Astrocyte (in vitro differentiated cells and primary cell): ENCODE data around the gene PHF1. TPM values are rescaled to one million over a fixed set of nuclear protein-coding genes. Genes with fewer than 3 reads are reported as not detected.

Source experiments
- DNase-seq: peaks from one replicate; pipeline ENCODE4 v3.0.0-alpha.2; 2010; ENCODE audit warnings: low read depth
- FAIRE-seq: peaks from 2 replicates; lab custom pipeline; 2011; peaks lifted over from hg19 to GRCh38; lab: Jason Lieb, UNC
- H2AFZ ChIP-seq: 2 replicates; pipeline ENCODE4 v1.6.0; 2012; ENCODE audit warnings: low read depth, low read length, inconsistent platforms
- H3K27ac ChIP-seq: 2 replicates; pipeline ENCODE4 v1.5.1; 2011; ENCODE audit warnings: low read depth, low read length, inconsistent platforms
- H3K27me3 ChIP-seq: 2 replicates; pipeline ENCODE4 v1.6.0; 2011; ENCODE audit warnings: low read length, inconsistent platforms; ENCODE audit not compliant: insufficient read depth
- H3K36me3 ChIP-seq: 2 replicates; pipeline ENCODE4 v1.5.1; 2011; ENCODE audit warnings: low read length, inconsistent platforms; ENCODE audit not compliant: insufficient read depth
- H3K4me1 ChIP-seq: 2 replicates; pipeline ENCODE4 v1.5.1; 2011; ENCODE audit warnings: low read length, inconsistent platforms; ENCODE audit not compliant: insufficient read depth
- H3K4me2 ChIP-seq: 2 replicates; pipeline ENCODE4 v1.6.0; 2012; ENCODE audit warnings: low read length, inconsistent platforms
- H3K4me3 ChIP-seq: 2 replicates; pipeline ENCODE4 v1.5.1; 2011; ENCODE audit warnings: low read depth, mild to moderate bottlenecking, low read length, inconsistent platforms; ENCODE audit not compliant: insufficient read depth
- H3K79me2 ChIP-seq: 2 replicates; pipeline ENCODE4 v1.6.0; 2012; ENCODE audit warnings: mild to moderate bottlenecking, low read length, inconsistent platforms; ENCODE audit not compliant: insufficient read depth
- H3K9ac ChIP-seq: 2 replicates; pipeline ENCODE4 v1.6.0; 2012; ENCODE audit warnings: mild to moderate bottlenecking, low read length, inconsistent platforms
- H3K9me3 ChIP-seq: 2 replicates; pipeline ENCODE4 v1.5.1; 2012; ENCODE audit warnings: low read depth, mild to moderate bottlenecking, low read length, inconsistent platforms; ENCODE audit not compliant: insufficient read depth
- H4K20me1 ChIP-seq: 2 replicates; pipeline ENCODE4 v1.6.0; 2012; ENCODE audit warnings: low read length, inconsistent platforms; ENCODE audit not compliant: insufficient read depth
- H3K27ac Mint-ChIP-seq: one replicate; pipeline ENCODE4 v1.8.0; 2021; ENCODE audit warnings: mild to moderate bottlenecking, mixed read lengths; ENCODE audit not compliant: unreplicated experiment
- H3K27me3 Mint-ChIP-seq: one replicate; pipeline ENCODE4 v1.8.0; 2021; ENCODE audit warnings: low read depth, mixed read lengths; ENCODE audit not compliant: unreplicated experiment
- H3K36me3 Mint-ChIP-seq: one replicate; pipeline ENCODE4 v1.8.0; 2021; ENCODE audit warnings: low read depth, mixed read lengths; ENCODE audit not compliant: unreplicated experiment
- H3K4me1 Mint-ChIP-seq: one replicate; pipeline ENCODE4 v1.8.0; 2021; ENCODE audit warnings: low read depth, mixed read lengths; ENCODE audit not compliant: unreplicated experiment
- H3K4me3 Mint-ChIP-seq: one replicate; pipeline ENCODE4 v1.8.0; 2021; ENCODE audit warnings: mild to moderate bottlenecking, moderate library complexity, mixed read lengths; ENCODE audit not compliant: unreplicated experiment
- H3K9me3 Mint-ChIP-seq: one replicate; pipeline ENCODE4 v1.8.0; 2021; ENCODE audit warnings: mild to moderate bottlenecking, mixed read lengths; ENCODE audit not compliant: unreplicated experiment
- EZH2 ChIP-seq: IDR thresholded peaks from 2 replicates; pipeline ENCODE4 v1.6.1; 2012; ENCODE audit warnings: mild to moderate bottlenecking, low read length, inconsistent platforms; ENCODE audit not compliant: insufficient read depth
- total RNA-seq: library from RNA; stranded (reverse); gene quantifications from 2 replicates; pipeline ENCODE4 v1.2.1, GENCODE V29; 2021
- TF ChIP-seq, protein P1 (sequence below): IDR thresholded peaks from 2 replicates; pipeline ENCODE4 v1.5.1; 2011; ENCODE audit warnings: low read depth, mild to moderate bottlenecking, inconsistent platforms, low read length, moderate library complexity; ENCODE audit not compliant: insufficient read depth

PHF1 gene
- total RNA-seq, 1 donor from 2014 or later: 34.3 TPM

DNA sequence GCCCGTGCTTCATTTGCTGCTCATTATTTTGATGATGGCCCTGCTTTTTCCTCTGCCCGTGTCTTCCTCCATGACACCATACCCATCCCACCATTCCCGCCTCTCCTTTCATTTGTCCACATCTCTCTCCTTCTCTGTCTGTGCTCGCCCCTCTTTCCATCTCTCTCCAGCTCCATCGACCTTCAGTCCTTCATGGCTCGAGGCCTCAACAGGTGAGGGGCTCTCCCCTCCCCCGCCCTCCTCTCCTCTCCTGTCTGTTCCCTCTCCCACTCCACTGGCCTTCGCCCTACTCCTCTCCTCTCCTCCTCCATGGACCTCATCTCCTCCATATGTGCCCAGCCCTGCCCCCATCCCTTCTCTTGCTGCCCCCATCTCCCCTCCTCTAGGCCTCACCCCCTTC is 31.5 kb downstream of the PHF1 start:
- Mint-ChIP-seq H3K9me3 (no peaks in the 10 kb centered on the region), H3K4me1 (peaks cover 4% of the 10 kb centered on the region), H3K27me3 (no peaks in the 10 kb centered on the region), H3K4me3 (no peak overlapping the region), H3K27ac (no peak overlapping the region), H3K36me3 (peaks cover 40% of the 10 kb centered on the region)
- no peaks in the 10 kb centered on the region for H3K9me3 ChIP-seq
- H3K4me2 ChIP-seq: no peak overlapping the region
- DNase-seq (no peak), FAIRE-seq (no peak)
- no peaks in the 10 kb centered on the region for H3K79me2 ChIP-seq
- TF ChIP-seq EZH2: no peak
- TF ChIP-seq, protein P1, sequence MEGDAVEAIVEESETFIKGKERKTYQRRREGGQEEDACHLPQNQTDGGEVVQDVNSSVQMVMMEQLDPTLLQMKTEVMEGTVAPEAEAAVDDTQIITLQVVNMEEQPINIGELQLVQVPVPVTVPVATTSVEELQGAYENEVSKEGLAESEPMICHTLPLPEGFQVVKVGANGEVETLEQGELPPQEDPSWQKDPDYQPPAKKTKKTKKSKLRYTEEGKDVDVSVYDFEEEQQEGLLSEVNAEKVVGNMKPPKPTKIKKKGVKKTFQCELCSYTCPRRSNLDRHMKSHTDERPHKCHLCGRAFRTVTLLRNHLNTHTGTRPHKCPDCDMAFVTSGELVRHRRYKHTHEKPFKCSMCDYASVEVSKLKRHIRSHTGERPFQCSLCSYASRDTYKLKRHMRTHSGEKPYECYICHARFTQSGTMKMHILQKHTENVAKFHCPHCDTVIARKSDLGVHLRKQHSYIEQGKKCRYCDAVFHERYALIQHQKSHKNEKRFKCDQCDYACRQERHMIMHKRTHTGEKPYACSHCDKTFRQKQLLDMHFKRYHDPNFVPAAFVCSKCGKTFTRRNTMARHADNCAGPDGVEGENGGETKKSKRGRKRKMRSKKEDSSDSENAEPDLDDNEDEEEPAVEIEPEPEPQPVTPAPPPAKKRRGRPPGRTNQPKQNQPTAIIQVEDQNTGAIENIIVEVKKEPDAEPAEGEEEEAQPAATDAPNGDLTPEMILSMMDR: no peak
- peaks cover 11% of the 10 kb centered on the region for H4K20me1 ChIP-seq
- H3K4me3 ChIP-seq: no peak overlapping the region
- H3K4me1 ChIP-seq: peaks cover 3% of the 10 kb centered on the region
- H3K27me3 ChIP-seq: no peaks in the 10 kb centered on the region
- no peak overlapping the region for H3K27ac ChIP-seq
- H2AFZ ChIP-seq: no peak overlapping the region
- peaks cover 11% of the 10 kb centered on the region for H3K36me3 ChIP-seq
- H3K9ac ChIP-seq: no peak overlapping the region

DNA sequence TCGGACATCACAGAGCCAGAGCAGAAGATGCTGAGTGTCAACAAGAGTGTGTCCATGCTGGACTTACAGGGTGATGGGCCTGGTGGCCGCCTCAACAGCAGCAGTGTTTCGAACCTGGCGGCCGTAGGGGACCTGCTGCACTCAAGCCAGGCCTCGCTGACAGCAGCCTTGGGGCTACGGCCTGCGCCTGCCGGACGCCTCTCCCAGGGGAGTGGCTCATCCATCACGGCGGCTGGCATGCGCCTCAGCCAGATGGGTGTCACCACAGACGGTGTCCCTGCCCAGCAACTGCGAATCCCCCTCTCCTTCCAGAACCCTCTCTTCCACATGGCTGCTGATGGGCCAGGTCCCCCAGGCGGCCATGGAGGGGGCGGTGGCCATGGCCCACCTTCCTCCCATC is 32.2 kb downstream of the PHF1 start:
- H3K36me3 ChIP-seq: peaks cover 6% of the 10 kb centered on the region
- Mint-ChIP-seq H3K27ac (no peak overlapping the region), H3K4me1 (peaks cover 4% of the 10 kb centered on the region), H3K36me3 (peaks cover 43% of the 10 kb centered on the region), H3K27me3 (no peaks in the 10 kb centered on the region), H3K9me3 (no peaks in the 10 kb centered on the region), H3K4me3 (no peak overlapping the region)
- H4K20me1 ChIP-seq: peaks cover 11% of the 10 kb centered on the region
- no peak overlapping the region for H3K9ac ChIP-seq
- H3K4me2 ChIP-seq: no peak overlapping the region
- H3K79me2 ChIP-seq: no peaks in the 10 kb centered on the region
- H2AFZ ChIP-seq: no peak overlapping the region
- peaks cover 3% of the 10 kb centered on the region for H3K4me1 ChIP-seq
- FAIRE-seq (no peak), DNase-seq (no peak)
- no peak for TF ChIP-seq EZH2
- TF ChIP-seq, protein P1: no peak
- no peaks in the 10 kb centered on the region for H3K9me3 ChIP-seq
- no peak overlapping the region for H3K4me3 ChIP-seq
- H3K27ac ChIP-seq: no peak overlapping the region
- no peaks in the 10 kb centered on the region for H3K27me3 ChIP-seq

DNA sequence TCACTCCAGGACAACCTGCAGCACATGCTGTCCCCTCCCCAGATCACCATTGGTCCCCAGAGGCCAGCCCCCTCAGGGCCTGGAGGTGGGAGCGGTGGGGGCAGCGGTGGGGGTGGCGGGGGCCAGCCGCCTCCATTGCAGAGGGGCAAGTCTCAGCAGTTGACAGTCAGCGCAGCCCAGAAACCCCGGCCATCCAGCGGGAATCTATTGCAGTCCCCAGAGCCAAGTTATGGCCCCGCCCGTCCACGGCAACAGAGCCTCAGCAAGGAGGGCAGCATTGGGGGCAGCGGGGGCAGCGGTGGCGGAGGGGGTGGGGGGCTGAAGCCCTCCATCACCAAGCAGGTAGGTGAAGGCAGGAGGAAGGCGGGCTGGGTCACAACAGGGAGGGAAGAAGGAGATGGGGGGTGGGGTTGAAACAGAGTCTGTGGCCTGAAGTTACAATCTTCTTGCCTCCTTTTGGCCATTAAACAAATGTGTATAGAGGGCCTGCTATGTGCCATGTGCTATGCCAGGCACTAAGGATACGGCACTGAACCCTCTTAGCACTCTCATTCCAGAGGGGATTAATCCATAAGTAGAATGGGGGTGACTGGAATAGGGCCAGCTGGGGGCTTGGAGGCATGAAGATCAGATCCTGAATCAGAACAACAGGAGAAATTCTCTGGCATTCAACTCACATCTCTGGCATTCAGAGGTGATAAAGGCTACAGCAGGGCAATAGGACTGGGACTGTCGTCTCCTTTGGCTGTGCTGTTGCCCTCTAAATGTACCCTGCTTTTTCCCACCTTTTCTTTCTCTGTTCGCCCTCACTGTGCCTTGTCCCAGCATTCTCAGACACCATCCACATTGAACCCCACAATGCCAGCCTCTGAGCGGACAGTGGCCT is 33.0 kb downstream of the PHF1 start:
- no peak overlapping the region for H3K27ac ChIP-seq
- FAIRE-seq (no peak), DNase-seq (no peak)
- no peak for TF ChIP-seq EZH2
- TF ChIP-seq, protein P1: no peak
- no peak overlapping the region for H3K4me2 ChIP-seq
- H2AFZ ChIP-seq: no peak overlapping the region
- H3K4me1 ChIP-seq: peaks cover 3% of the 10 kb centered on the region
- H3K36me3 Mint-ChIP-seq: peaks cover 38% of the 10 kb centered on the region
- H3K4me3 ChIP-seq: no peak overlapping the region
- peaks cover 4% of the 10 kb centered on the region for H3K4me1 Mint-ChIP-seq
- no peaks in the 10 kb centered on the region for H3K79me2 ChIP-seq
- H3K36me3 ChIP-seq: peaks cover 2% of the 10 kb centered on the region
- H3K27me3 ChIP-seq: no peaks in the 10 kb centered on the region
- H3K9me3 ChIP-seq: no peaks in the 10 kb centered on the region
- H3K9ac ChIP-seq: no peak overlapping the region
- no peaks in the 10 kb centered on the region for H3K9me3 Mint-ChIP-seq
- H3K27ac Mint-ChIP-seq: no peak overlapping the region
- no peaks in the 10 kb centered on the region for H3K27me3 Mint-ChIP-seq
- no peak overlapping the region for H3K4me3 Mint-ChIP-seq
- peaks cover 11% of the 10 kb centered on the region for H4K20me1 ChIP-seq
